ENCODE measurements around the gene DHRSX.

DNA sequence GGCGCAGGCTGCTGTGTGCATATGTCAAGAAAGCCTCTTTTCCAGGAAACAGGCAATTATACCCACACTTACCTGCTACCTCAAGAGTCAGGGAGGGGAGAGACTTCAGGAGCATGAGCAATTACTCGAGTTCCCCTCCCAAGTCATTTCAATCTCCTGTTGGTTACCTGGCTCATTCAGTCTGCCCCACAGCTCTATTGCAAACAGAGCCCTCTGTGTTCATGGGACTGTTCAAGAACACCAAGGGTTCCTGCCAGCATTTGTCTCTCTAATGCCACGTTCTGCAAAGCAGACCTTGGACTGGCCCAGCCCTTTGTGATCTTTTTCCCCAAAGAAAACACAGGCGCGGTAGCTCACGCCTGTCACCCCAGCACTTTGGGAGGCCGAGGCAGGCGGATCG, 274.6 kb downstream of the DHRSX start:
- no peak for TF ChIP-seq RAD21 (conservative IDR thresholded peaks at IDR 0.05)
- TF ChIP-seq, protein P1, sequence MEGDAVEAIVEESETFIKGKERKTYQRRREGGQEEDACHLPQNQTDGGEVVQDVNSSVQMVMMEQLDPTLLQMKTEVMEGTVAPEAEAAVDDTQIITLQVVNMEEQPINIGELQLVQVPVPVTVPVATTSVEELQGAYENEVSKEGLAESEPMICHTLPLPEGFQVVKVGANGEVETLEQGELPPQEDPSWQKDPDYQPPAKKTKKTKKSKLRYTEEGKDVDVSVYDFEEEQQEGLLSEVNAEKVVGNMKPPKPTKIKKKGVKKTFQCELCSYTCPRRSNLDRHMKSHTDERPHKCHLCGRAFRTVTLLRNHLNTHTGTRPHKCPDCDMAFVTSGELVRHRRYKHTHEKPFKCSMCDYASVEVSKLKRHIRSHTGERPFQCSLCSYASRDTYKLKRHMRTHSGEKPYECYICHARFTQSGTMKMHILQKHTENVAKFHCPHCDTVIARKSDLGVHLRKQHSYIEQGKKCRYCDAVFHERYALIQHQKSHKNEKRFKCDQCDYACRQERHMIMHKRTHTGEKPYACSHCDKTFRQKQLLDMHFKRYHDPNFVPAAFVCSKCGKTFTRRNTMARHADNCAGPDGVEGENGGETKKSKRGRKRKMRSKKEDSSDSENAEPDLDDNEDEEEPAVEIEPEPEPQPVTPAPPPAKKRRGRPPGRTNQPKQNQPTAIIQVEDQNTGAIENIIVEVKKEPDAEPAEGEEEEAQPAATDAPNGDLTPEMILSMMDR (IDR thresholded peaks at IDR 0.05; ENCODE audit: poor library complexity, severe bottlenecking), result no peak
- TF ChIP-seq EZH2 (IDR thresholded peaks at IDR 0.05; ENCODE audit: borderline replicate concordance, insufficient read depth, low read length, poor library complexity, severe bottlenecking), result no peak
- no peak for TF ChIP-seq POLR2AphosphoS5 (IDR thresholded peaks at IDR 0.05)
- TF ChIP-seq, protein P2, sequence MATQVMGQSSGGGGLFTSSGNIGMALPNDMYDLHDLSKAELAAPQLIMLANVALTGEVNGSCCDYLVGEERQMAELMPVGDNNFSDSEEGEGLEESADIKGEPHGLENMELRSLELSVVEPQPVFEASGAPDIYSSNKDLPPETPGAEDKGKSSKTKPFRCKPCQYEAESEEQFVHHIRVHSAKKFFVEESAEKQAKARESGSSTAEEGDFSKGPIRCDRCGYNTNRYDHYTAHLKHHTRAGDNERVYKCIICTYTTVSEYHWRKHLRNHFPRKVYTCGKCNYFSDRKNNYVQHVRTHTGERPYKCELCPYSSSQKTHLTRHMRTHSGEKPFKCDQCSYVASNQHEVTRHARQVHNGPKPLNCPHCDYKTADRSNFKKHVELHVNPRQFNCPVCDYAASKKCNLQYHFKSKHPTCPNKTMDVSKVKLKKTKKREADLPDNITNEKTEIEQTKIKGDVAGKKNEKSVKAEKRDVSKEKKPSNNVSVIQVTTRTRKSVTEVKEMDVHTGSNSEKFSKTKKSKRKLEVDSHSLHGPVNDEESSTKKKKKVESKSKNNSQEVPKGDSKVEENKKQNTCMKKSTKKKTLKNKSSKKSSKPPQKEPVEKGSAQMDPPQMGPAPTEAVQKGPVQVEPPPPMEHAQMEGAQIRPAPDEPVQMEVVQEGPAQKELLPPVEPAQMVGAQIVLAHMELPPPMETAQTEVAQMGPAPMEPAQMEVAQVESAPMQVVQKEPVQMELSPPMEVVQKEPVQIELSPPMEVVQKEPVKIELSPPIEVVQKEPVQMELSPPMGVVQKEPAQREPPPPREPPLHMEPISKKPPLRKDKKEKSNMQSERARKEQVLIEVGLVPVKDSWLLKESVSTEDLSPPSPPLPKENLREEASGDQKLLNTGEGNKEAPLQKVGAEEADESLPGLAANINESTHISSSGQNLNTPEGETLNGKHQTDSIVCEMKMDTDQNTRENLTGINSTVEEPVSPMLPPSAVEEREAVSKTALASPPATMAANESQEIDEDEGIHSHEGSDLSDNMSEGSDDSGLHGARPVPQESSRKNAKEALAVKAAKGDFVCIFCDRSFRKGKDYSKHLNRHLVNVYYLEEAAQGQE (IDR thresholded peaks at IDR 0.05; ENCODE audit: borderline replicate concordance), result no peak
- TF ChIP-seq MXI1 (conservative IDR thresholded peaks at IDR 0.05; ENCODE audit: poor library complexity, severe bottlenecking), result no peak

All from neural cell (in vitro differentiated cells).